Gastroesophageal sphincter (tissue), 4 donors: ENCODE measurements around the gene MYH2. TPM values are rescaled to one million over a fixed set of nuclear protein-coding genes. Genes with fewer than 3 reads are reported as not detected.

ENCODE experiments used
- ATAC-seq: fragments of 150-250 bp; one replicate; pipeline ENCODE4 v1.9.1; 2016; ENCODE audit warnings: mild to moderate bottlenecking, moderate library complexity
- H3K27ac ChIP-seq, 4 donors: fragments of 200-600 bp; sonication (generic) in 3 of 4; 1 replicate in 3 of 4; 2 replicates in 1 of 4; pipeline ENCODE4 v1.5.1; 2016 to 2019
- H3K27me3 ChIP-seq: fragments of 200-600 bp; sonication (generic); one replicate; pipeline ENCODE4 v1.5.1; 2019
- H3K36me3 ChIP-seq, 2 donors: fragments of 200-600 bp; sonication (generic); one replicate each; pipeline ENCODE4 v1.5.1; 2019; ENCODE audit warnings: control low read depth in 1 of 2
- H3K4me1 ChIP-seq, 3 donors: fragments of 200-600 bp; sonication (generic); 1 replicate in 2 of 3; 2 replicates in 1 of 3; pipeline ENCODE4 v1.5.1; 2016 to 2019; ENCODE audit warnings: control low read depth in 2 of 3
- H3K4me3 ChIP-seq, 2 donors: fragments of 200-600 bp; sonication (generic); one replicate each; pipeline ENCODE4 v1.5.1; 2019; ENCODE audit warnings: mild to moderate bottlenecking in 1 of 2, moderate library complexity in 1 of 2
- H3K9me3 ChIP-seq, 3 donors: fragments of 200-600 bp; sonication (generic); one replicate each; pipeline ENCODE4 v1.5.1; 2017 to 2019; ENCODE audit warnings: control low read depth in 2 of 3
- EP300 ChIP-seq: sonication (generic); formaldehyde crosslinking; IDR thresholded peaks from one replicate; pipeline ENCODE4 v1.6.1; 2017; ENCODE audit warnings: antibody characterized with exemption, mild to moderate bottlenecking
- POLR2A ChIP-seq, 2 donors: fragments of 450-650 bp; IDR thresholded peaks; one replicate each; pipeline ENCODE4 v1.6.1; 2017; ENCODE audit warnings: antibody characterized with exemption in 2 of 2, mild to moderate bottlenecking in 2 of 2, moderate library complexity in 1 of 2
- POLR2AphosphoS5 ChIP-seq: sonication (generic); formaldehyde crosslinking; IDR thresholded peaks from one replicate; pipeline ENCODE4 v1.6.1; 2017; ENCODE audit warnings: antibody characterized with exemption
- WGBS, 2 donors: methylation state at CpG; one replicate each; pipeline ENCODE4 v1.1.5; 2018; ENCODE audit warnings: low coverage in 1 of 2; 5-methylcytosine and 5-hydroxymethylcytosine counted together
- total RNA-seq, 4 donors: library from RNA; depleted of rRNA; stranded (reverse); fragments of >200 nt; gene quantifications; one replicate each; pipeline ENCODE4 v1.1.0, GENCODE V29; 2016
- TF ChIP-seq, protein P1 (sequence below), 4 experiments: fragments of 200-600 bp in 2 of 4; fragments of 450-650 bp in 2 of 4; sonication (generic) in 1 of 4; IDR thresholded peaks; one replicate each; pipeline ENCODE4 v1.5.1; 2017 to 2019; ENCODE audit warnings: antibody characterized with exemption in 4 of 4, mild to moderate bottlenecking in 2 of 4, moderate library complexity in 2 of 4

MYH2 gene
- total RNA-seq = 1 to 10 TPM in 2 of 4 donors, not detected in 2; 1.0 to 2.8 TPM

GRCh38 chr17:10549096-10549842 is at the start of gene MYH2:
MYH2 (minus strand) TSS chr17:10549658; CDS start chr17:10547920, 1,738 bp downstream.
- H3K27me3 ChIP-seq = peaks cover 6% of the 10 kb centered on the region
- no peak for ATAC-seq
- 41 to 42% methylated on average over 6 to 9 of the region's 9 CpGs for WGBS, 2 donors
- no peaks in the 10 kb centered on the region for H3K9me3 ChIP-seq
- H3K4me3 ChIP-seq = no peak within 1 kb of the TSS
- H3K36me3 ChIP-seq = no peaks in the 10 kb centered on the region
- TF ChIP-seq EP300 (no peak), POLR2A (IDR thresholded peaks at IDR 0.05) (no peak), POLR2AphosphoS5 (no peak)
- TF ChIP-seq, protein P1, sequence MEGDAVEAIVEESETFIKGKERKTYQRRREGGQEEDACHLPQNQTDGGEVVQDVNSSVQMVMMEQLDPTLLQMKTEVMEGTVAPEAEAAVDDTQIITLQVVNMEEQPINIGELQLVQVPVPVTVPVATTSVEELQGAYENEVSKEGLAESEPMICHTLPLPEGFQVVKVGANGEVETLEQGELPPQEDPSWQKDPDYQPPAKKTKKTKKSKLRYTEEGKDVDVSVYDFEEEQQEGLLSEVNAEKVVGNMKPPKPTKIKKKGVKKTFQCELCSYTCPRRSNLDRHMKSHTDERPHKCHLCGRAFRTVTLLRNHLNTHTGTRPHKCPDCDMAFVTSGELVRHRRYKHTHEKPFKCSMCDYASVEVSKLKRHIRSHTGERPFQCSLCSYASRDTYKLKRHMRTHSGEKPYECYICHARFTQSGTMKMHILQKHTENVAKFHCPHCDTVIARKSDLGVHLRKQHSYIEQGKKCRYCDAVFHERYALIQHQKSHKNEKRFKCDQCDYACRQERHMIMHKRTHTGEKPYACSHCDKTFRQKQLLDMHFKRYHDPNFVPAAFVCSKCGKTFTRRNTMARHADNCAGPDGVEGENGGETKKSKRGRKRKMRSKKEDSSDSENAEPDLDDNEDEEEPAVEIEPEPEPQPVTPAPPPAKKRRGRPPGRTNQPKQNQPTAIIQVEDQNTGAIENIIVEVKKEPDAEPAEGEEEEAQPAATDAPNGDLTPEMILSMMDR (IDR thresholded peaks at IDR 0.05) = no peak
- no peaks in the 10 kb centered on the region for H3K4me1 ChIP-seq
- H3K27ac ChIP-seq = no peak within 1 kb of the TSS

DNA sequence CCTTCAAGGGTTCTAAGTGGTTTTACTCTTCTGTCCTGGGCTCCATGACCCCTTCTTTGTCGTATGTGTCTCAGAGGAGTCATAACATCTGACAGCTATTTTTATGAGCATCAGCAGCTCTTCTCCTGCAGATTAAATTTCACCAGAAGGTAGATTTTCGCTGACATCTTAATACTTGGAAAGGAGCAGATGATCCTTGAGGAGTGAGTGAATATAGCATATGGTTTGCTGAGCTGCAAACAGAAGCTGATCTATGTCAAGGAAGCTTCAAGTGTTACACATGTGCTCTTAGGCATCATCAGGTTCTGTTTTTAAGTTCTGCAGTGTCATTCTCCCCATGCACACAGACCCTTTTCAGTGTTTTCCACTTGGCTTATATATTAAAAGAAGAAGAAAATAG is 49.2 kb upstream of the MYH2 start:
- no peak for ATAC-seq
- TF ChIP-seq POLR2AphosphoS5 = no peak
- TF ChIP-seq POLR2A (IDR thresholded peaks at IDR 0.05) = no peak
- TF ChIP-seq, protein P1 (IDR thresholded peaks at IDR 0.05) = no peak
- TF ChIP-seq EP300 = no peak
- WGBS, 2 donors = 53 to 83% methylated on average over 2 of the region's 2 CpGs
- no peak overlapping the region for H3K4me3 ChIP-seq
- H3K36me3 ChIP-seq = no peaks in the 10 kb centered on the region
- H3K9me3 ChIP-seq = peaks cover 0 to 9% (median 0%) of the 10 kb centered on the region in 3 donors
- H3K27ac ChIP-seq = no peak overlapping the region
- H3K4me1 ChIP-seq = no peaks in the 10 kb centered on the region
- H3K27me3 ChIP-seq = peaks cover 38% of the 10 kb centered on the region

GRCh38 chr17:10589553-10590145 is 40.2 kb upstream of the MYH2 start:
- Histone ChIP-seq H3K36me3 (no peaks in the 10 kb centered on the region), H3K4me3 (no peak overlapping the region), H3K27ac (no peak overlapping the region), H3K4me1 (no peaks in the 10 kb centered on the region), H3K27me3 (peaks cover 9% of the 10 kb centered on the region), H3K9me3 (peaks cover 0 to 7% (median 0%) of the 10 kb centered on the region in 3 donors)
- WGBS, 2 donors = 74 to 95% methylated on average over 6 to 7 of the region's 8 CpGs
- TF ChIP-seq EP300 = no peak
- no peak for ATAC-seq

DNA sequence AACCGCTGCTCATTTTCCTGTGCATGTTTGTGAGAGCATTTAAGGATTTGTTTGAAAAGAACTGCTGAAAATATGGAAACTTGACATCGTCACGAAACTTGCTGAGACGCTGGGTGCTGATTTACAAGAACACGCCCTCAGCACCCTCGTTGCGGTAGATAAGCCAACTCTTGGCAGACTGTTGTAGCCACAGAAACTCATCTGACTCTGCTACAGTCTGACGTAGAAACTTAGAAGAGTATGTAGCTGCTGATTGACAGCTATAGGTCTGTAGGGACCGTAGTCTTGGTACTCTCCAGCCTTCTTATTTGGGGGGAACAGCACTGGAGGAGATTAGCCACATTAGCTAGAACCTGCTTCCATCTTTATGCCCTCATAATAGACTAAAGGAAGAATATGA is 36.1 kb upstream of the MYH2 start:
- ATAC-seq = no peak
- WGBS, 2 donors = 72 to 77% methylated on average over 7 to 8 of the region's 9 CpGs
- no peak overlapping the region for H3K27ac ChIP-seq
- TF ChIP-seq EP300 = no peak
- H3K9me3 ChIP-seq = no peaks in the 10 kb centered on the region
- H3K4me1 ChIP-seq = no peaks in the 10 kb centered on the region
- H3K4me3 ChIP-seq = no peak overlapping the region
- no peaks in the 10 kb centered on the region for H3K27me3 ChIP-seq
- H3K36me3 ChIP-seq = no peaks in the 10 kb centered on the region

DNA sequence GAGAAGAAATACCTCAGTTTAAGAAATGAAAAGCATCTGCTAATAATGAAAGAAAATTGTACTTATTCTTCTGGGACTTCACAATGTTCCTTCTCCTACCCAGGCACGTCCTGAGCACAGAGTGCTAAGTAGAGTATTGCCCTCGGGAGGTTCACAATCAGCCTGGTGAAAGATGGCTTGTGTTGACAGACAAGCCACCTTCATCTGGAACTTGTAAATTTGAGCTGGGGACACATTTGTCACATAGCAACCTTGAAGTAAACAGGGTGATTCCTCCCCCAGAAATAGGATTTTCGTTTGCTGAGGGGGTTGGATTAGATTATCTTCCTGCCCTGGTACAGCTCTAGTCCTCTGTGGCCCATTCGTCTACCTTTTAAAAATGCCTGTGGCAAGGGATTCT is 34.4 kb upstream of the MYH2 start:
- Histone ChIP-seq H3K36me3 (no peaks in the 10 kb centered on the region), H3K27ac (no peak overlapping the region), H3K4me3 (no peak overlapping the region), H3K27me3 (no peaks in the 10 kb centered on the region), H3K4me1 (no peaks in the 10 kb centered on the region), H3K9me3 (no peaks in the 10 kb centered on the region)
- ATAC-seq = no peak
- WGBS, 2 donors = 37 to 50% methylated on average over 4 of the region's 4 CpGs
- TF ChIP-seq EP300 (no peak), POLR2A (IDR thresholded peaks at IDR 0.05) (no peak), POLR2AphosphoS5 (no peak)
- TF ChIP-seq, protein P1 (IDR thresholded peaks at IDR 0.05) = no peak

DNA sequence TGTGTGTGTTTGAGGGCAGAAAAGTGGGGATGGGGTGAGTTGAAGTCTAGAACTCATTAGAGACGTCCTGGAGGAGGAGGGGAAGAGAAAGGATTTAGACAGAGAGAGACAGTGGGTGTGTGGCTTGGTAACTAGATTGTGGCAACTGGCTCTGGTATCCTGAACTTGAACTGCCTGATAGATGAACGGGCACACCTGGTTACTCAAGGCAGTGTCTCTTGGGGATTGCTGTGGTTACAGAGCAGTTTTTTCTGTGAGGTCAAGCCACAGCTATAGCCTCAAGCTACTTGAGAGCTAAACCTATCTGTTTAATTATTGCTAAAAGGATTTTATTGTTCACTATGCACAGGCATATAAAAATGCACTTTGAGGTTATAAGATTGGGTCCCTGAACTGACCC is 29.8 kb upstream of the MYH2 start:
- peaks cover 7% of the 10 kb centered on the region for H3K27me3 ChIP-seq
- WGBS, 2 donors = 34 to 39% methylated on average over 2 of the region's 2 CpGs
- H3K9me3 ChIP-seq = no peaks in the 10 kb centered on the region
- H3K36me3 ChIP-seq = no peaks in the 10 kb centered on the region
- H3K27ac ChIP-seq = no peak overlapping the region
- TF ChIP-seq, protein P1 (IDR thresholded peaks at IDR 0.05) = no peak
- TF ChIP-seq EP300 (no peak), POLR2AphosphoS5 (no peak), POLR2A (IDR thresholded peaks at IDR 0.05) (no peak)
- no peak for ATAC-seq
- H3K4me1 ChIP-seq = no peaks in the 10 kb centered on the region
- H3K4me3 ChIP-seq = no peak overlapping the region
